GM19099 (cell line): ENCODE data around the gene LPCAT2.

Experiments used
- POLR2A ChIP-seq: IDR thresholded peaks from 3 replicates; pipeline ENCODE4 v1.6.1; 2011; ENCODE audit warnings: low read depth; ENCODE audit not compliant: insufficient read length; ENCODE audit errors: extremely low read depth

The LPCAT2 gene

GRCh38 chr16:55552621-55553020, 43.7 kb downstream of the LPCAT2 start:
- TF ChIP-seq POLR2A = no peak

DNA sequence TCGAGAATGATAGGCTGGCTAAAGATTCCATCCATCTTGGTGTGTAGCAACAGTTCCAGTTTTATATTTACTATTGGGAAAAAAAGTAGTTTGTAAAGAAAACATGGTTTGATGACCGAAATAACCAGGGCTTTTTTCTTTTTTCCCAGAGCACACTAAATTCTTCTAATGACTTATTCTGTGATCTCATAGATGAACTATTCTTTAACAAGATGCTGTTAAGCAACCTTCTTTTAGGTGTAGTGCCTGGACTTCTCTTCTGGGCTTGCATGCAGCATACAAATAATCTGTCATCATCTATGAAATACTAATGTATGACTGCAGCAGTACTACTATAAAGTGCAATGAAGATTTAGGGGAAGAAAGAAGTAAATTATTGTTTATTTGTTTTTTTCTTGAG, 46.6 kb downstream of the LPCAT2 start:
- TF ChIP-seq POLR2A = no peak

- no peak for TF ChIP-seq POLR2A
Measured at GRCh38 chr16:55557186-55557585, 48.3 kb downstream of the LPCAT2 start.

- no peak for TF ChIP-seq POLR2A
Measured at GRCh38 chr16:55559233-55559632, 50.4 kb downstream of the LPCAT2 start.

- no peak for TF ChIP-seq POLR2A
Measured at GRCh38 chr16:55559933-55560516, 51.2 kb downstream of the LPCAT2 start.

GRCh38 chr16:55561319-55561848, 52.5 kb downstream of the LPCAT2 start:
- TF ChIP-seq POLR2A = no peak

GRCh38 chr16:55562936-55563335, 54.1 kb downstream of the LPCAT2 start:
- no peak for TF ChIP-seq POLR2A

DNA sequence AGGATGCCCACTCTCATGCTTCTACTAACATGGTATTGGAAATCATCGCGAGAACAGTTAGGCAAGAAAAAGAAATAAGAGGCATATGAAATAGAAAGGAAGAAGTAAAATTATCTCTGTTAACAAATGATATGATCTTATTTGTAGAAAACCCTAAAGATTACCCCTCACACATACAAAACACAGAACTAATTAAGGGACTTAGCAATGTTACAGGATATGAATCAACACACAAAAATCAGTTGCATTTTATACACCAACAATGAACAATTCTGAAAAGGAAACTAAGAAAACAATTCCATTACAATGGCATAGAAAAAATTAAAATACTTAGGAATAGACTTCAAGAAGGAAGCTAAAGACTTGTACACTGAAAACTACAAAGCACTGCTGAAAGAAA, 54.9 kb downstream of the LPCAT2 start:
- TF ChIP-seq POLR2A = no peak

DNA sequence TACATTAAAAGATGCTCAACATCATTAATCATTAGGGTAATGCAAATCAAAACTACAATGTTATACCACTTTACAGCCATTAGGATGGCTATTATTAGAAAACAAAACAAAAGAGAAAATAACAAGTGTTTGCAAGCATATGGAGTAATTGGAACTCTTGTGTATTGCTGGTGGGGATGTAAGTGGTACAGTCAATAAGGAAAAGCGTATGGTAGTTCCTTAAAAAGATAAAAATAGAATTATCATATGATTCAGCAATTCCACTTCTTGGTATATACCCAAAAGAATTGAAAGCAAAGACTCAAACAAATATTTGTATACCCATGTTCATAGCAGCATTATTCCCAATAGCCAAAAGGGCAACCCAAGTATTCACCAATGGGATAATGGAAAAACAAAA, 56.2 kb downstream of the LPCAT2 start:
- TF ChIP-seq POLR2A = no peak

DNA sequence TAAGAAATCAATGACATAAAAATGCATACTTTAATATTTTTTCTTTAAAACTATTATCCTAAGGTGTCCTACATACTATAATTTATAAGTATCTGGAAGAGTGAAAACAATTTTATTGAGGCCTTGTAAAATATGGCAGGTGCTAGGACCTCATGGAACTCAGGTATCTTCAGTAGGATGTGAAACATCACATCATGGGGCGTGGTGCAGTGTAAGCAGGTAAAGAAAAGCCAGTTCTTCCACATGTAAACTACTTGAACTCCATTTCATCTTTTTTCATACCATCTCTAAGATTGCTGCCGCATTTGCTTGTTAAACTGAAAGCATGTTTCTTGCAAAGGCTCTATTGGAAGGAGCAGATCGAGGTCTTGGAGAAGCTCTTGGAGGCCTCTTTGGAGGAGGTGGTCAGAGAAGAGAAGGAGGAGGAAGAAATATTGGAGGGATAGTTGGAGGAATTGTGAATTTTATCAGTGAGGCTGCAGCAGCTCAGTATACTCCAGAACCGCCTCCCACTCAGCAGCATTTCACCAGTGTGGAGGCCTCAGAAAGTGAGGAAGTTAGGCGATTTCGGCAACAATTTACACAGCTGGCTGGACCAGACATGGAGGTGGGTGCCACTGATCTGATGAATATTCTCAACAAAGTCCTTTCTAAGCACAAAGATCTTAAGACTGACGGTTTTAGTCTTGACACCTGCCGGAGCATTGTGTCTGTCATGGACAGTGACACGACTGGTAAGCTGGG, 57.7 kb downstream of the LPCAT2 start, which contains the start of gene CAPNS2:
TSS of gene CAPNS2 (plus strand) at position 253 of the 744 bp plus-strand sequence. CDS start at position 326, 73 bp downstream.
- no peak for TF ChIP-seq POLR2A

DNA sequence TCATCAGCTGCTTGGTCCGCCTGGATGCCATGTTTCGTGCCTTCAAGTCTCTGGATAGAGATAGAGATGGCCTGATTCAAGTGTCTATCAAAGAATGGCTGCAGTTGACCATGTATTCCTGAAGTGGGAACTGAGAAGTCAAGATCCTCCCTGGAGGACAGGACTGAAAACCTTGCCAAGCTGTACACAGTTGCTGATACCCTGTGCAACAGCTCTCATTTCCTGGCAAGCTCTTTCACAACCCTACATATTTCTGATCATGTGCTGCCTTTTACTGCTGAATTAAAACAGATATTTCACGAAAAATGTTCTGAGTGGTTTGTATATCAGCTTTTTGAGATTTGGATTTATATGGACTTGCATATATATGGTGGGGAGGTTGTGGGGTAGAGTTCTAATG, 58.5 kb downstream of the LPCAT2 start:
- TF ChIP-seq POLR2A = no peak

DNA sequence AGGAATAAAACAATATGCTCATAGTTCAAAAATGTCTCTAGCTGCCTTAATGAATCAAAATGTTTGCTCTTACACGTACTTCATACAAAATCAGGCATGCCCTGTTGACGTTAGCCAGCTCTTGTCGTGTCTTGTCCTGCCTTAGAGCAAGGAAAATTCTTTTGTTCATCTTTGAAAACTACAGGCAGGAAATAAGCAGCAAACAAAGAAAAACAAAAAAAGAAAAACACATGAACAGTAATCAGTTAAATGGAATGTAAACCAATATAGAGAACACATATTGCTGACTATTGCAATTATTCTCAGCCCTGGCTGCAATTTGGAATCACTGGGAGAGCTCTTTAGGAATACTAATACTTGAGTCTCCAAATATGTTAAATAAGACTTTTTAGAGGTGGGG, 59.3 kb downstream of the LPCAT2 start:
- no peak for TF ChIP-seq POLR2A

DNA sequence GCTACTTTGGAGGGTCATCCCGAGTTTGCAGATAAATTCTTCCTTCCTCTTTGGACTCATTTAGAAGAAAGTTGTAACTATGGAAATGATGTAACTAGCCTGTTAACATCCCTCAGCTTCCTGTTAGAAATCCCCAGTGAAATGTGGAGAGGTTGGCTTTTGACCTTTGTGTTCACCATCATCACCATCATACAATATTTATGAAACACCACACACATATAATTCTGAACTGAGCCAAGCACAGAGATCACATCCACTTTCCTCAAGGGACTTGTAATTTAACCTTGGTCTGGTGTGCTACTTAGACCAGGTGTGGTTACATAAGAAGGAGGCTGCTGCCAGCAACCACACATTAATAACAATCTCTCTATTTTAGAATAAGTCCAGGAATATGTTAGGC, 60.2 kb downstream of the LPCAT2 start:
- TF ChIP-seq POLR2A = no peak

- TF ChIP-seq POLR2A = no peak
Measured at GRCh38 chr16:55570159-55570558, 61.3 kb downstream of the LPCAT2 start.

GRCh38 chr16:55571191-55571897, 62.5 kb downstream of the LPCAT2 start:
- TF ChIP-seq POLR2A = no peak

- TF ChIP-seq POLR2A = no peak
Measured at GRCh38 chr16:55572439-55572838, 63.6 kb downstream of the LPCAT2 start.
